ENCODE data around the gene PFKL.

DNA sequence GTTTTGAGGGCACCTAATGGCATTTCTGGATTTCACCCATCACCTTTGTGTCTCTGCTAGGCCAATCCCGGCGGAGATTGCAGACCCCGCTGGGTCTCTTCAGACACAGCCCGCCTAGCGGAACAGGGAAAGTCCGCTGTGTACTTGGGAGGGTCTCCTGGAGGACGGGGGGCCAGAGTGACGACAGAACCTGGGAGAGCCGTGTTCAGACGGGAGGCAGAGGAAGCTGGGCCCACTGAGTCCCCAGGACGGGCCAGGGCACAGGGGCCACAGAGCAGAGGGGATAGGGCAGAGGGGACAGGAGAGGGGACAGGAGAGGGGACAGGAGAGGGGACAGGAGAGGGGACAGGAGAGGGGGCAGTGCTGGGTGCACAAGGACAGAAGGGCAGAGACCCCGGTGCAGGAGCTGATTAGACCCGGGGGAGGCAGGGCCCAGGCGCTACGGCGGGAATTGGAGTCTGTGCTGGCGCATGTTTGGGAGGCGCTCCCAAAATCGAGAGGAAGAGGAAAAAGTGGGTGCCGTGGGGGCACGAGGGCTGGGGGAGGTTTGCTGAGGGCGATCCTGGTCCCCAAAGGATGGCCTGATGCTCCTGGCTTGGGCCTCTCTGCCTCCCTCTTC, 66.2 kb downstream of the PFKL start:
- TF ChIP-seq, protein P1, sequence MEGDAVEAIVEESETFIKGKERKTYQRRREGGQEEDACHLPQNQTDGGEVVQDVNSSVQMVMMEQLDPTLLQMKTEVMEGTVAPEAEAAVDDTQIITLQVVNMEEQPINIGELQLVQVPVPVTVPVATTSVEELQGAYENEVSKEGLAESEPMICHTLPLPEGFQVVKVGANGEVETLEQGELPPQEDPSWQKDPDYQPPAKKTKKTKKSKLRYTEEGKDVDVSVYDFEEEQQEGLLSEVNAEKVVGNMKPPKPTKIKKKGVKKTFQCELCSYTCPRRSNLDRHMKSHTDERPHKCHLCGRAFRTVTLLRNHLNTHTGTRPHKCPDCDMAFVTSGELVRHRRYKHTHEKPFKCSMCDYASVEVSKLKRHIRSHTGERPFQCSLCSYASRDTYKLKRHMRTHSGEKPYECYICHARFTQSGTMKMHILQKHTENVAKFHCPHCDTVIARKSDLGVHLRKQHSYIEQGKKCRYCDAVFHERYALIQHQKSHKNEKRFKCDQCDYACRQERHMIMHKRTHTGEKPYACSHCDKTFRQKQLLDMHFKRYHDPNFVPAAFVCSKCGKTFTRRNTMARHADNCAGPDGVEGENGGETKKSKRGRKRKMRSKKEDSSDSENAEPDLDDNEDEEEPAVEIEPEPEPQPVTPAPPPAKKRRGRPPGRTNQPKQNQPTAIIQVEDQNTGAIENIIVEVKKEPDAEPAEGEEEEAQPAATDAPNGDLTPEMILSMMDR (IDR thresholded peaks at IDR 0.05; ENCODE audit: low read length) = no peak
- TF ChIP-seq EZH2 (optimal IDR thresholded peaks at IDR 0.05; ENCODE audit: low read depth, low read length) (no peak), EZH2phosphoT487 (IDR thresholded peaks at IDR 0.05; ENCODE audit: low read length) (no peak)

Measured in MM.1S (cell line).